CD4-positive, alpha-beta T cell treated with Interferon gamma for 1 hour (primary cell): ENCODE measurements around the gene HHAT.
"Not testable (repeated sequence)": the region's sequence is repeated elsewhere in the genome, so short reads cannot be mapped to it uniquely, and the experiment has no call there.

Experiments used
- DNase-seq: peaks from one replicate; pipeline ENCODE4 v3.0.0-alpha.2; 2020

The HHAT gene

GRCh38 chr1:210315529-210315928 is 13.2 kb upstream of the HHAT start:
- DNase-seq = no peak

- no peak for DNase-seq
Observed at GRCh38 chr1:210321131-210321530, 7.6 kb upstream of the HHAT start.

- no peak for DNase-seq
Observed at GRCh38 chr1:210321552-210321951, 7.2 kb upstream of the HHAT start.

- DNase-seq = no peak
Observed at GRCh38 chr1:210323957-210324356, 4.7 kb upstream of the HHAT start.

- no peak for DNase-seq
Observed at GRCh38 chr1:210325026-210325670, 3.6 kb upstream of the HHAT start.

- DNase-seq = no peak
Observed at GRCh38 chr1:210328032-210328745, 513 bp upstream of the HHAT start.

GRCh38 chr1:210330279-210330866 is 1.7 kb downstream of the HHAT start:
- DNase-seq = no peak

GRCh38 chr1:210332233-210332632 is 3.5 kb downstream of the HHAT start:
- peak; percentile 13 for DNase-seq

- DNase-seq = peak; percentile 29
Observed at GRCh38 chr1:210332719-210333398, 4.2 kb downstream of the HHAT start.

- no peak for DNase-seq
Observed at GRCh38 chr1:210335001-210335400, 6.3 kb downstream of the HHAT start.

GRCh38 chr1:210336362-210336761 is 7.7 kb downstream of the HHAT start:
- DNase-seq = no peak

- DNase-seq = no peak
Observed at GRCh38 chr1:210339500-210339899, 10.8 kb downstream of the HHAT start.

- no peak for DNase-seq
Observed at GRCh38 chr1:210340311-210340710, 11.6 kb downstream of the HHAT start.

GRCh38 chr1:210340841-210341240 is 12.1 kb downstream of the HHAT start:
- no peak for DNase-seq

- DNase-seq = peak; percentile 63
Observed at GRCh38 chr1:210342986-210343780, 14.5 kb downstream of the HHAT start.

- no peak for DNase-seq
Observed at GRCh38 chr1:210344706-210345105, 16.0 kb downstream of the HHAT start.

GRCh38 chr1:210347112-210347511 is 18.4 kb downstream of the HHAT start:
- no peak for DNase-seq

- no peak for DNase-seq
Observed at GRCh38 chr1:210351496-210351895, 22.8 kb downstream of the HHAT start.

GRCh38 chr1:210352575-210352974 is 23.9 kb downstream of the HHAT start:
- no peak for DNase-seq

- DNase-seq = not testable (repeated sequence)
Observed at GRCh38 chr1:210354305-210354704, 25.6 kb downstream of the HHAT start.

GRCh38 chr1:210358626-210359025 is 29.9 kb downstream of the HHAT start:
- DNase-seq = no peak

GRCh38 chr1:210359255-210359654 is 30.6 kb downstream of the HHAT start:
- DNase-seq = no peak
